ENCODE results near the gene RNF225.
"Not testable (repeated sequence)": the region's sequence is repeated elsewhere in the genome, so short reads cannot be mapped to it uniquely, and the experiment has no call there.

RNF225 gene

DNA sequence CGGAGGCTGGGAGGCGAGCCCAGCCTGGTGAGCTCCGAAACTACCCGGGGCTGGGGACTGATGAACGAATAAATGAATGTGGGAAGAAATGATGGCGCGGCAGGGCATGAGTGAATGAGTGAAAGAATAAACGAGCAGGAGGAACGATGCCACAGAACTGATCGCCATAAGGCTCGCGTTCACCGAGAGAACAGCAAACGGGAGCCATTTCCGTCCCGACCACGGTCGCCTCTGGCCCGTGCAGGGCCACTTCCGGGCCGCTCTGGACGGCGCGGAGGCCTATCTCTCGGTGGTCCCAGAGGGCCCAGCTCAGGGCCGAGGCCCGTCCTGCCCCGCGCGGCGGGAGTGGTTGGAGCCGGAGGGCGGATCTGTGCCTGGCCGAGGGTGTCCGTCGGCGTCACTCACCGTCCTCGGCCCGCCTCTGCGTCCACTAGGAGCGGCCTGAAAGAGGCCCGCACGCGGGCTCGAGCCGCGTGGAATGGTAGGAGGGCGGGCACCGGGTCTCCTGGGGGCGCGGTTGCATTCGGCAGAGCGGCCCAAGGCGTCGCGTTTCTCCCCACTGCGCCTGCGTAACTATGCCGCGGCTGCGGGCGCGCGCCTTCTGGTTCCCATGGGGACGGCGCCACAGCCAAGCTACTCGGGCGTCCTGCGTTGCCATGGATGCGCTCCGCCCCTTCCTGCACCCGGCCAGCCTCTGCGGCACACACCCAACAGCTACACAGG, 33.0 kb upstream of the RNF225 start, which contains the start of gene ZNF497:
Gene ZNF497, minus strand, starts transcription at position 480 of the 723 bp plus-strand sequence. CDS start 5,116 bp downstream, outside the sequence.
- FAIRE-seq: peak; percentile 15

DNA sequence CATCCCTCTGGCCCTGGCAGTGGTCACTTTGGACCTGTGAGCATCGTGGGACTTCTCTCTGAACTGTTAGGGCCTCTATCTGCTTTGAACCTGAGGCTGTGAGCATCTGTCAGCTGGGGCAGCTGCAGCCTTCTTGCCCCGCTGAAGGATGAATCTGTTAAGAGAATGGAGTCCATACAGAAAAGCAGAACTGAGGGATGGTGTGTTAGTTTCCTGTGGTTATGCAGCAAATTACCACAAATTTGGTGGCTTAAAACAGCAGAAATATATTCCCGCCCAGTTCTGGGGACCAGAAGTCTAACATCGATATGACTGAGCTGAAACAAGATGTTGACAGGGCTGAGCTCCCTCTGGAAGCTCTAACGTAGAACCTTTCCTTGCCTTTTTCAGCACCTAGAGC, 31.3 kb upstream of the RNF225 start:
- FAIRE-seq: no peak

DNA sequence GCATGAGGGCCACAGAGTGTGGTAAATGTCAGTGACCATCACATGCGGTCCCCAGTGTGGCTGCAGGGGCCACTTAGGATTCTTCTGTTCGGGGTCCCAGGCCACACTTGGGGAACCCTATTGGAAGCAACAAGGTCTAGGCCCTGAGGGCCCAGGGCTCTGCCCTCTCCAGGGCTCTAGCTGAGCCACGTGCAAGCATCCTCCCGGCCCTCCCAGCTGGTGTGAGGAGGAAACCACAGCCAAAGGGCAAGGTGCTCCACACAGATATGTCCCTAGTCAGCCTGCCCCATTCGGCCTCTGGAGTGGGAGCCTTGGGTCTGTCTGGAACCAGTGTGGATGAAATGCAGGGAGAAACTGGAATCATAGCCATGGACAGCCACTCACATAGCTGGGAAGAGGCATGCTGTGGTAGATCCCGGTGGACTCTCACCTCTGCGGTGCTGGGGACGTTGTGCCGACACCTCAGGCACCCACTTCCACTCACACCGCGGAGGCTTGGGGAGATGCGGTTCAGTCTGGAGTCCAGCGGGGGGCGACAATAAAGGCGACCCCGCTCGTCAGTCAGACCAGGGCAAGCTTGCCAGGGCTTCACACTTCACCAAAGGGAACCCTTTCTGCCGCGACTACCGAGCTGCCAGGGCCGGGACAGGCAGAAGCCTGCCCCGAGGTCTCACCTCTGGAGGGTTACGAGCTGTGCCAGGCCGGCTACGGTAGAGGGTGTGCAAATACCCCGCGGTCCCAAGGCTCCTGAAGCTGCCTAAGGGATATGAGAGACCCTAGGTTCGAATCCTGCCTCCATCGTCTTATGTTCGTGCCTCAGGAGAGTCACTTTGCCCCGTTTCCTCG, 28.6 kb upstream of the RNF225 start:
- no peak for FAIRE-seq

DNA sequence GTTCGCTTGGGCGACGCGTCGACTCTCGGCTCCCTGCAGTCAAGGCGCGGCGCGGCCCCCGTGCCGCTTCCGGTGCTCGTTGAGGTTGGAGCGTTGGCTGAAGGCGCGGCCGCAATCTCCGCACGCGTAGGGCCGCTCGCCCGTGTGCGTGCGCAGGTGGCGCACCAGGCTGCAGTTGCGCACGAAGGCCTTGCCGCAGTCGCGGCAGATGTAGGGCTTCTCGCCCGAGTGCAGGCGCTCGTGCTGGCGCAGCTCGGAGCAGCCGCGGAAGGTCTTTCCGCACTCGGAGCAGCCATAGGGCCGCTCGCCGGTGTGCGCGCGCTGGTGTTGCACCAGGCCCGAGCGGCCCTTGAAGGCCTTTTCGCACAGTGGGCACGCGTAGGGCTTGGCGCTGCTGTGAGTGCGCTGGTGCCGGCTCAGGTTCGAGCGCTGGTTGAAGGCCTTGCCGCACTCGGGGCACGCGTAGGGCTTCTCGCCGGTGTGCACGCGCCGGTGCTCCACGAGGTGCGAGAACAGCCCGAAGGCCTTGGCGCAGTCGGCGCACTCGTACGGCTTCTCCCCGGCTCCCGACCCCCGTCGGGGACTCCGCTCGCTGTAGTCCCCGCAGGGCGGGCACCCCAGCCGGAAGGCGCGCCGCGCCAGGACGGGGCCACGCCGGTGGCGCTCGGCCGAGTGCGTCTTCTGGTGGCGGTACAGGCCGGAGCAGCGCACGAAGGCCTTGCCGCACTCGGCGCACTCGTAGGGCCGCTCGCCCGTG, 27.6 kb upstream of the RNF225 start:
- no peak for FAIRE-seq

DNA sequence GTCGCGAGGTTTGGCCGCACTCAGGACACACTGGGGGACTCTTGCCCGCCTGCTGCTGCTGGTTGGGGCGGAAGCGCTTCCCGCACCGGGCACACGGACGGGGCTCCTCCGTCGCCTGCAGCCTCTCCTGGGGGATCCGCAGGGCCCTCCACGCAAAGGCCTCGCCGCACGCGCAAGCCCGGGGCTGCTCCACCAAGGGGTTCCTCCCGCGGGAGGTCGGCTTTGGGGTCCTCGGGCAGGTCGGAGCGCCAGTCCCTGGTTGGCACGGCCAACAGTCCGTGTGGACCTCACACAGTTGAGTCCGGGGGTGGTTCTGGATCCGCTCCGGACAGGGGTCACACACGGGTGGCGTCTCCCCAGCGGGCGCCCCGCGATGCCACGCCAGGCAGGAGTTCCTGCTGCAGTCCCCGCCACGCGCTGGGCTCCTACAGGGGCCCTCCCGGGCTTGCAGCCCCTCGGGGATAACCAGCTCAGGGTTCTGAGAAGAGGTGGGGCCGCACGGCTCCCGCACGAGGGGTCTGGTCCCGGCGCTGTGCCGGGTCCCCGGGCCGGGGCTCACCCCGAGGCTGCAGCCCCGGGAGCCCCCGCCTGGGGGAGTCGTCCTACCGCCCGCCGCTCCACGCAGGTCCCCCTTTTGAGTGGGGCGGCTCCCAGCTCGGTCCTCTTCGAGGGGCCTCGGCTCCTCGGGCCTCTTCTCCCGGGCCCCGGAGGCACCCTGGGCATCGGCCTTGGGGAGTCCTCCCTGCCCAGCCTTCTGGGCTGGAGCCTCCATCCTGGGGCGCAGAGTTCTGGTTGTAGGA, 26.7 kb upstream of the RNF225 start:
- FAIRE-seq: no peak

DNA sequence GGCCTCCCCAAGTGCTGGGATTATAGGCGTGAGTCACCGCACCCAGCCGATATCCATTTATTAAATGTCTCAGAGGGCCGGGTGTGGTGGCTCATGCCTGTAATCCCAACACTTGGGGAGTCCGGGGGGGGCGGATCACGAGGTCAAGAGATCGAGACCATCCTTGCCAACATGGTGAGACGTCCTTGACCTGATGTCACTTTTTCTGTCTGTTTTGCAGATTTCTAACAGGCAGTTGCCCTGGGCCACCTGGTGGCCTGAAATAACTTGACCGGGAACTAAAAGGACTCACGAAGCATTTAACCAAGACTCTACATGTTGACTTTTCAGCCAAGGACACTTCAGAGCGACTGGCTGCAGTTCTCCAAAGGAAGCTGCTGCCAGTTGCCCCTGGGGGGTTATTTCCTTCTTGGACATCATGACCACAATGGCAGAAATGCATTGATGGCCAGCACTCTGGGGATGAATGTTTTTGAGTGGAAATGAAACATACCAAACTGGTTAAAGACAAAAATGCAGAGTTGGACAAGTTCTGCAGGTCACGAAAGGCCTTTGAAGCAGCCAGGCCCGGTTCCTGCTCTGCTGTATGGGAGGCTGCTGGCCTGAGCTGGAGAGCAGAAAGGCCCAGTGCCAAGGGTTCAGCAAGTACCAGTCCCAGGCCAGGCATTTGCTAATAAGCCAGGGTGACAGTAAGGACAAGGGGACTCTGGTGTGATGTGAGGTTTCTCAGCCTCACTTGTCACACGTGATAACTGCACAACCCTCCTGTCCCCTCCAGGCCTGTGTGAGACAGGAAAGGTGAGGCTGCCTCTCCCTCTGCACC, 22.9 kb upstream of the RNF225 start:
- no peak for FAIRE-seq

DNA sequence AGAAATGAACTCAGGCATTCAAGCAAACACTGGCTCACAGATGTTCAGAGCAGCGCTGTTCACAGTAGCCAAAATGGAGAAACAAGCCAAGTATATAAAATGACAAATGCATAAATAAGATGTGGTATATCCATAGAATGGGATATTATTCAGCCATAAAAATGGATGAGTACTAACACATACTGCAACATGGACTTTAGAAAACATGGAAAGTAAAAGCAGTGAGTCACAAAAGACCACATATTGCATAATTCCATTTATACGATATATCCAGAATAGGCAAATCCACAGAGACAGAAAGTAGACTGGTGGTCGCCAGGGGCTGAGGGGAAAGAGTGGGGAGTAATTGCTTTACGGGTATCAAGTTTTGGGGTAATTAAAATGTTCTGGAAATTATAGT, 21.3 kb upstream of the RNF225 start:
- no peak for FAIRE-seq

DNA sequence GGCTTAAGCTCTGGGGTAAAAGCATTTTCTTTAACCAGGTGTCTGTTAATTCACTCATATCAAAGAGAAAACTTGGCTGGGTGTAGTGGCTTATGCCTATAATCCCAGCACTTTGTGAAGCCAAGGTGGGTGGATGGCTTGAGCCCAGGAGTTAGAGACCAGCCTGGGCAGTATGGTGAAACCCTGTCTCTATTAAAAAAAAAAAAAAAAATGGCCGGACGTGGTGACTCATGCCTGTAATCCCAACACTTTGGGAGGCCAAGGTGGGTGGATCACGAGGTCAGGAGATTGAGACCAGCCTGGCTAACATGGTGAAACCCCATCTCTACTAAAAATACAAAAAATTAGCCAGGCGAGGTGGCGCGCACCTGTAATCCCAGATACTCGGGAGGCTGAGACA, 18.7 kb upstream of the RNF225 start:
- not testable (repeated sequence) for FAIRE-seq

DNA sequence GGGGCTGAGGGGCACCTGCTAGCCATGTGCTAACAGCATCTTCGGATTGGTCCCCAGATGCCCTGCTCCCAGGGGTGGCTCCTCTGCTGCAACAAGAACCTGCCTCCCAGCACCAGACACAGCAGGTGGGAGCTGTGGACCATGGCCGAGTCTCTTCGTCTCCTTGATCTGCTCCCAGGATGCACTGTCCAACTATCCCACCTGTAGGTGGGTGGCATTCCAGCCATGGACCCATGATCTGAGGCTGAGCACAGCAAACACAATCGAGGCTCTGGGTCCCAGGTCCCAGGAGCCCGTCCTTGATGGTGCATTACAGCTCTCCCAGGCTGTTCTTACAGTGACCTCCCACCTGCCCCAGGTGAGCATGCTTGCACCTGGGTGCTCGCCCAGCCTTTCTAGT, 16.2 kb upstream of the RNF225 start:
- FAIRE-seq: no peak

DNA sequence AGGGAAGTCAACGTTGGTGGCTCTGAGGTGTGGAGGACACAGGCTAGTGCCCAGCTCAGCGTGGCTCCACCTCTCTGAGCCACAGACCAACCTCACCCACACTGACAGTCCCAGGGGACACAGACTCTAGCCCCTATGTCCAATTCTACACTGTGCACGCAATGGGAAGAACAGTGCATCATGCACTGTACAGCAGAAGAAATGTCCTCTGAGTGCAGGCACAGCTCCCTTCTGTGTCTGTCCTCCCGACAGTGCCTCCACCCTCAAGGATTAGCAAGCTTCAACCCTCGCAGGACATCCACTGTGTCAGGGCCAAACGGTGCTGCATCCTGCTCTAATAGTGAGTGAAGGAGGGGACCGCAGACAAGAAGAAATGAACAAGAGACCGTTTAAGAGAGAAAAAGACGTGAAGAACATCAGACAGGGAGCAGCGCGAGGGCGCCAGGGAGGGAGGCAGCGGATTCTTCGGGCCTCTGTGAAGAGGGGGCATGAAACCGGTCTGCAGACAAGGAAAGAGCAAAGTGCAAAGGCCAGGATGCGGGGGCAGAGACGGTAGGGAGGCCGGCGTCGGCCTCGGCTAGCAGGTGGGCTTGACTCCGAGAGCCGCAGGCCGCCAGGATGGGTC, 15.3 kb upstream of the RNF225 start:
- FAIRE-seq: no peak

DNA sequence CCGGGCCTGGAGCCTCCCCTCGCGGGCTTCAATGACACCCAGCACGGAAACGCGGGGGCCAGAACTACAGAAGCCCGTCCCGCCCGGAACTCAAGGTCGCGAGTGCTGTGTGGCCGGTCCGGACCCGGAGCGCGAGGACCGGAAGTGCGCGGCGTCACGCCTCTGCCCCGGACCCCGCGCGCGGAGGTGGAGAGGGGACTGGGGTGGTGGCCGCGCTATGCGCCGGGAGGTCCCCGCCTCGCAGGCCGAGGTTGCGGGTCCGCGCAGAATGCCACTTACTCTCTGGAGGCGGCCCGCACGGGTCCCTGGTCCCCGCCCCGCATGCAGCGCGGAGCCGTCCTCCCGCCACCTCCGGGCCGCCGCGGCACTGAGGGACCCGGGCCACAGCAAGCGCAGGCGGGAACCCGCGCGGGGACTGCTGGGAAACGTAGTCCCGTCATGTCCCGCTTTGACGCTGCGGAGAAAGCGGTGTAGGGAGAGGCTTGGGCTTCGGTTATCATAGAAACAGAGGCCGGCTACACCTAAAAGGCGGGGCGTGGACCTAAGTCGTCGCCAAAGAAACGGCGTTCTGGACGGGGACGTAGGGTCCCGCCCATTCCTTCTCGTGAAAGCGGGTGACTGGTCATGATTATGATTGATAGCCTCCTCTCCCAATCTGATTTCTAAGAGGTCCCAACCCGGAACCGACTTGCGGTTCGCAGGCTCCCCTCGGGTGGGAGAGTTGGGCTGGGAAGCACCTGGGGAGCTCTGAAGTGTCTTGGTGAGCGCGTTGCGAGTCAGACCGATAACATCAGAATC, 14.6 kb upstream of the RNF225 start, which contains the start of gene ZNF837:
Gene ZNF837, minus strand, starts transcription at position 369 of the 798 bp plus-strand sequence. CDS start 11,698 bp downstream, outside the sequence.
- FAIRE-seq: peak; percentile 95

DNA sequence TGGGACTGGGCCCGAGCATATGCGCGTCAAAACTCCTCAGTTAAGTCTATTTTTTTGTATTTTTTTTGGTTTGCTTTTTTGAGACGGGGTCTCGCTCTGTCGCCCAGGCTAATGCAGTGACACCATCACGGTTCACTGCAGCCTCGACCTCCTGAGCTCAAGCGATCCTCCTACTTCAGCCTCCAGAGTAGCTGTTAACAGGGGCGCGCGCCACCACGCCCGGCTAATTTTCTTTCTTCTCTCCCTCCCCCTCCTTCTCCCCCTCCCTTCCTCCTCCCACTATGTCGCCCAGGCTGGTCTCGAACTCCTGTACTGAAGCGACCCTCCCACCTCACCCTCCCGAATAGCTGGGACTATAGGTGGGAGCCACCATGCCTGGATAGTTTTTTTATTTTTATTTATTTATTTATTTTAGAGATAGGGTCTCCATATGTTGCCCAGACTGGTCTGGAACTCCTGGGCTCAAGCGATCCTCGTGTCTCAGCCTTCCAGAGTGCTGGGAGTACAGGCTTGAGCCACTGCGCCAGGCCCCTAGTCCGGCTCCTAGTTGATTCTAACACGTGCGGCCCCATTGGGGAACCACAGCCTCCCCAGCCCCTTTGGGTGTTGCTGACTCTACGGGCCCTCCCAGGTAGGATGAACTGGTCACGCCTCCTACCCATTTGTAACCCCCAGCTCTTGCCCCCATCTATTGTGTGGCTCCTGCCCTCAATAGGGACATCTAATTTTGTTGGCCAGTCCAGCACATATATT, 13.8 kb upstream of the RNF225 start:
- no peak for FAIRE-seq

DNA sequence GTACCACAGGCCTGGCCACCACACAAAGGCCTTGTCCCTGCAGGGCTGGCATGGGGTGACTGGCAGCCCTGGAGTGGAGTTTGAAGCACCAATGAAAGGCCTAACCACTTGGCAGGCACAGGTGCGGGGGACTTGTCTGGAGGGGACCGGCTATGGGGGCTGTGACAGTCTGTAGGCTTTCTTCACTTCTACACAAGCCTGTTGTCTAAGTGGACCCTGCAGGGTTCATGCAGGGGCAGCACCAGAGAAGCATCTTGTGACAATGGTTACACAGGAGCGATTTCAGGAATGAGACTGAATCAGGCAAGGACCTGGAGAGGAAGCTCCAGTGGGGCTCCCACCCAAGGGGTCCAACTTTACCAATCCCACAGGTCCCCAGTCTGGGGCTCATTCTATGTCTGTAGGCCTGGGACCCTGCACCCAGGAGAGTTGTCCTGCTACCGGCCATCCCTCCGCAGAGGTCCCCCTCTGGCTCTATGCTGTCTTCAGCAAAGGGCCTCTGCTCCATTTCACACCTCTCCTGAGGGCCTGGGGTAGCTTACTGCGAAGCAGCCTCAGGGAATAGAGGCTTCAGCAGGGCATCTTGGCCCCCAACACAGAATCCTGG, 12.4 kb upstream of the RNF225 start:
- FAIRE-seq: no peak

DNA sequence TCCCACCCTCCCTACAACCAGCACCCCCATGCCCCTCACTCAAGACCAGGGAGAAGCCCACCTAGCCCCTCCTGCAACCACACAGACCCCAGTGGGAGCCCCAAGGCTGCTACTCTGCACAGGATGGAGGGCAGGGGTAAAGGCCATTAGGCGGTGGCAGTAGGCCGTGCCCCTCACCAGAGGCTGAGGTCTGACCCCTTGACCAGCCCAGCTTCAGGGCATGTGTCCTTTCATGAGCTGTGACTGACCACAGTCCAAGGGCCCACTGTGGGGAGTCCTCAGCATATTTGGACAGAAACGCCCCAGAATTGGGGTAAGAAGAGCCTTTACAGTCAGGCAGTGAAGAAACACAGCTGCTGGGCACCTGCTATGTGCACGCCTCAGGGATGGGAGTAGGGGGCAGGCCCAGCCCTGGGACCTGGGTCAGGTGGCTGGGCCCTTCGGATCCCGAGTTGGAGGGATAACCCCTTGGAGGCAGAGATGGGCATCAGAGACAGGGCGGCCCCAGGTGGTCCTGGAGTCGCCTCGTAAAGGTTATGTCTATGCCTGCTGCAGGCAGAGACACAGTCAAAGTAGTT, 10.1 kb upstream of the RNF225 start:
- FAIRE-seq: no peak

DNA sequence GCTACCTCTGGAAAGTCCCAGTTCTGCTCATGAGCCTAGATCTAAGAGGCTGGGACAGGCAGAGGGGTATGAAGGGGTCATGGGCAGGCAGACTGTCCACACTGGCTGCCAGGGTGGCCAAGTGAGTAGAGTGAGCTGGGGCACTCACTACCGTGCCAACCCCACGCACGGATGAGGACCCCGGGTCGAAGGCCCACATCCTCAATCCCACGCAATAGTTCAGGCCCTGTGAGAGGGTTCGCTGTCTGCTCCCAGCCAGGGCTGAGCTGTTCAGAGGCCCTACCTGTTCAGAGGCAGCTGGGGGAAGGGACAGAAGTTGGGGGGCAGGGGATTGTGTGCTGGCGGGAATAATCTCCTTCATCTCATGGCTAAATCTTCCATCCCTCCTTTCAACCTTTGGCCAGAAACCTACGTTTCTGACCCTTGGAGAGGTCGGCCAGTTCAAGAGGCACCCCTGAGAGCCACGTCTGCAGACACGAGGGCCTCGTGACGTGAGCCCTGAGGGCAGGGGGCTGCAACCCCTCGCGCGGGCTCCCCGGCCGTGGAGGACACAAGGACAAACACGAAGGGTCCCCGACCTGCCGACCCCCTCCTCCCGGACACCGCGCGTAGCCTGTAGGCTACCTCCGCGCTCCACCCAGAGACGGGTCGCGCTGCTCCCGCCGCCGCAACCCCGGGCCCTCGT, 9.4 kb upstream of the RNF225 start:
- FAIRE-seq: no peak

DNA sequence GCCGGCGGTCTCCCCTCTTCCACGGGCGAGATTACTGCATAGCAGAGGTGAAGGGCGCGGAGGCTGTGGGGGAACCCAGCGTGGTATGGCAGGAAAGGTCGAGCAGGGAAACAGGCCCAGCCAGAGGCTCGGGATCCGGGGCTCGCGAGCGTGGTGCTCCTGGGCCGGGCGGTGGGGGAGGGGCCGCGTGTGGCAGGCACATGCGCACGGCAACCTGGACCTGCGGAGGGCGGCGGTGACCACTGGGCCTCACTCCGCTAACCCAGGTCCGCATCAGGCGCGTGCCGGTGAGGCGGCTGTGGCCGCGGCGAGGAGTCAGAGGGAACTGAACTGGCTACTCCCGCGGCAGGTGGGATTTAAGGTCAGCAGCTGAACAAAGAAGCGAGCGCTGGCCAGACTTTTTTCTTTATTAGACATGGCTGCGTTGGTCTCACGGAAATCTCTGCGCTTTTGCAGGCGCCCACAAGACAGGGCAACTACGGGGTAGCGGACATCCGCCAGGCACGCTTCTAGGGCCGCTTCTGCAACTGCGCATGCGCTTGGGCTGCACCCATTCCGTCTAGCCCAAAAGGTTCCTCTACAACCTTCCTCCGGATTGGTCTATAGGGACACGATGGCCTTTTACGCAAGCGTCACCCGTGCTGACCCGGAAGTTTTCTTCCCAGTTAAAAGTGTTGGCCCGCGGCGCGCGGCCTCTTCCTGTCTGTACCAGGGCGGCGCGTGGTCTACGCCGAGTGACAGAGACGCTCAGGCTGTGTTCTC, 8.7 kb upstream of the RNF225 start, which contains the start of gene RPS5:
Gene RPS5, plus strand, starts transcription at position 694 of the 762 bp plus-strand sequence. CDS start 869 bp downstream, outside the sequence.
- FAIRE-seq: peak; percentile 91

Data from TTC549 (cell line).